Esophagus muscularis mucosa (tissue), 4 donors: Measurements from ENCODE around the gene GSG1L2. TPM values are rescaled to one million over a fixed set of nuclear protein-coding genes. Genes with fewer than 3 reads are reported as not detected.

ENCODE experiments used
- DNase-seq: peaks from one replicate; pipeline ENCODE4 v3.0.0-alpha.2; 2017; ENCODE audit errors: extremely low spot score
- H3K27ac ChIP-seq, 4 donors: fragments of 200-600 bp; sonication (generic); replicated peaks in 1 of 4; 1 replicate in 3 of 4; 2 replicates in 1 of 4; pipeline ENCODE4 v1.5.1; 2016 to 2019; ENCODE audit warnings: mild to moderate bottlenecking in 1 of 4
- H3K27me3 ChIP-seq, 4 donors: fragments of 200-600 bp; sonication (generic); one replicate each; pipeline versions ENCODE4 v1.5.1 to v1.6.0; 2016 to 2019
- H3K36me3 ChIP-seq, 4 donors: fragments of 200-600 bp; sonication (generic); one replicate each; pipeline ENCODE4 v1.5.1; 2016 to 2019
- H3K4me1 ChIP-seq, 4 donors: fragments of 200-600 bp; sonication (generic); one replicate each; pipeline ENCODE4 v1.5.1; 2016 to 2019
- H3K4me3 ChIP-seq, 4 donors: fragments of 200-600 bp; sonication (generic); 1 replicate in 2 of 4; 2 replicates in 2 of 4; pipeline ENCODE4 v1.5.1; 2016 to 2019; ENCODE audit warnings: mild to moderate bottlenecking in 4 of 4, moderate library complexity in 1 of 4
- H3K9me3 ChIP-seq, 4 donors: fragments of 200-600 bp; sonication (generic); 1 replicate in 3 of 4; 2 replicates in 1 of 4; pipeline ENCODE4 v1.5.1; 2016 to 2019
- EP300 ChIP-seq: sonication (generic); formaldehyde crosslinking; IDR thresholded peaks from one replicate; pipeline ENCODE4 v1.6.1; 2017; ENCODE audit warnings: antibody characterized with exemption
- POLR2A ChIP-seq: fragments of 450-650 bp; IDR thresholded peaks from one replicate; pipeline ENCODE4 v1.6.1; 2017; ENCODE audit warnings: antibody characterized with exemption, moderate library complexity, mild to moderate bottlenecking, low read depth
- POLR2AphosphoS5 ChIP-seq, 2 donors: sonication (generic); formaldehyde crosslinking; IDR thresholded peaks; one replicate each; pipeline ENCODE4 v1.6.1; 2017; ENCODE audit warnings: antibody characterized with exemption in 2 of 2
- WGBS: methylation state at CpG from one replicate; pipeline ENCODE4 v1.1.5; 2018; 5-methylcytosine and 5-hydroxymethylcytosine counted together
- intact Hi-C: fragments of 100-400 bp; cut with DNase I; formaldehyde crosslinking; loops from one replicate; pipeline ENCODE4 v1.15.1; 2023
- total RNA-seq, 4 donors: library from RNA; depleted of rRNA; stranded (reverse); fragments of >200 nt; gene quantifications; one replicate each; pipeline versions ENCODE4 v1.1.0 to v1.2.1, GENCODE V29; 2016
- TF ChIP-seq, protein P1 (sequence below), 3 experiments: fragments of 200-600 bp in 2 of 3; fragments of 450-650 bp in 1 of 3; sonication (generic) in 2 of 3; IDR thresholded peaks; one replicate each; pipeline ENCODE4 v1.5.1; 2017 to 2019; ENCODE audit warnings: antibody characterized with exemption in 3 of 3, mild to moderate bottlenecking in 2 of 3, moderate library complexity in 1 of 3

The GSG1L2 gene
- total RNA-seq, 4 donors from 2014 or later: not detected

GRCh38 chr17:9833922-9834321, 12.0 kb upstream of the GSG1L2 start:
- H3K27ac ChIP-seq: no peak overlapping the region
- peaks cover 16 to 42% (median 40%) of the 10 kb centered on the region in 4 donors for H3K4me1 ChIP-seq
- 91% methylated on average over 4 of the region's 4 CpGs for WGBS
- no peaks in the 10 kb centered on the region for H3K27me3 ChIP-seq
- DNase-seq: no peak
- intact Hi-C loops: no loop called here
- no peaks in the 10 kb centered on the region for H3K36me3 ChIP-seq
- no peak for TF ChIP-seq POLR2A
- TF ChIP-seq, protein P1, sequence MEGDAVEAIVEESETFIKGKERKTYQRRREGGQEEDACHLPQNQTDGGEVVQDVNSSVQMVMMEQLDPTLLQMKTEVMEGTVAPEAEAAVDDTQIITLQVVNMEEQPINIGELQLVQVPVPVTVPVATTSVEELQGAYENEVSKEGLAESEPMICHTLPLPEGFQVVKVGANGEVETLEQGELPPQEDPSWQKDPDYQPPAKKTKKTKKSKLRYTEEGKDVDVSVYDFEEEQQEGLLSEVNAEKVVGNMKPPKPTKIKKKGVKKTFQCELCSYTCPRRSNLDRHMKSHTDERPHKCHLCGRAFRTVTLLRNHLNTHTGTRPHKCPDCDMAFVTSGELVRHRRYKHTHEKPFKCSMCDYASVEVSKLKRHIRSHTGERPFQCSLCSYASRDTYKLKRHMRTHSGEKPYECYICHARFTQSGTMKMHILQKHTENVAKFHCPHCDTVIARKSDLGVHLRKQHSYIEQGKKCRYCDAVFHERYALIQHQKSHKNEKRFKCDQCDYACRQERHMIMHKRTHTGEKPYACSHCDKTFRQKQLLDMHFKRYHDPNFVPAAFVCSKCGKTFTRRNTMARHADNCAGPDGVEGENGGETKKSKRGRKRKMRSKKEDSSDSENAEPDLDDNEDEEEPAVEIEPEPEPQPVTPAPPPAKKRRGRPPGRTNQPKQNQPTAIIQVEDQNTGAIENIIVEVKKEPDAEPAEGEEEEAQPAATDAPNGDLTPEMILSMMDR (IDR thresholded peaks at IDR 0.05): no peak
- TF ChIP-seq POLR2AphosphoS5 (IDR thresholded peaks at IDR 0.05): no peak
- no peak for TF ChIP-seq EP300
- H3K4me3 ChIP-seq: no peak overlapping the region
- no peaks in the 10 kb centered on the region for H3K9me3 ChIP-seq

DNA sequence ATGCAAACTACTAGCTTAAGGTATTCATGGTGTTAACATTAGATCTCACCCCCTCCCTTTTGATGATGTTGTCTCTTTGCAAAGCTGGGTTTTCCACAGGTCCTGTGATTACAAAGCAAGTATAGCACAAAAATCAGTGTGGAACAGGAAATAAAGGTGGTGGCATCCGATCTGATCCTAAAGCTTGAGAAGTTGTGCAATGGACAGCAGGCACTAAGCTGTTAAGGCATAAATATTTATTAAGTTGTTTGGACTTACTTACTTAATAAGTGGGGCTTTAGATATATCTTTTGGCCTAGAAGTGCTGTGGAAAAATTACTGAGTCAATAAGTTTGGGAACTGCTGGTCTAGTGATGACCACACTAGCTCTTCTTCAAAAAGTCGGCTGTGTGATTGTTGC, 8.8 kb upstream of the GSG1L2 start:
- Histone ChIP-seq H3K9me3 (no peaks in the 10 kb centered on the region), H3K27ac (peak overlapping the region in 1 of 4 donors; percentile 34), H3K4me1 (peaks cover 0 to 38% (median 35%) of the 10 kb centered on the region in 4 donors), H3K4me3 (no peak overlapping the region), H3K36me3 (no peaks in the 10 kb centered on the region), H3K27me3 (no peaks in the 10 kb centered on the region)
- no peak for TF ChIP-seq EP300
- no peak for TF ChIP-seq POLR2A
- TF ChIP-seq POLR2AphosphoS5 (IDR thresholded peaks at IDR 0.05): no peak
- TF ChIP-seq, protein P1 (IDR thresholded peaks at IDR 0.05): no peak
- WGBS: 94% methylated on average over 2 of the region's 2 CpGs
- DNase-seq: no peak
- intact Hi-C loops: no loop called here

- H3K4me1 ChIP-seq: peaks cover 0 to 42% (median 42%) of the 10 kb centered on the region in 4 donors
- 85% methylated on average over 2 of the region's 2 CpGs for WGBS
- no peak for DNase-seq
- no peak overlapping the region for H3K4me3 ChIP-seq
- H3K27ac ChIP-seq: peak overlapping the region; percentile 45 to 79 (median 66)
- no peaks in the 10 kb centered on the region for H3K36me3 ChIP-seq
- intact Hi-C loops: loop anchor here (5.0 kb wide), 1 partner anchor 43 kb away; no protein-coding TSS in a partner anchor
- no peaks in the 10 kb centered on the region for H3K9me3 ChIP-seq
- no peak for TF ChIP-seq POLR2AphosphoS5 (IDR thresholded peaks at IDR 0.05)
- no peak for TF ChIP-seq EP300
- TF ChIP-seq, protein P1 (IDR thresholded peaks at IDR 0.05): no peak
- no peak for TF ChIP-seq POLR2A
- no peaks in the 10 kb centered on the region for H3K27me3 ChIP-seq
Measured at GRCh38 chr17:9829343-9829742, 7.5 kb upstream of the GSG1L2 start.

DNA sequence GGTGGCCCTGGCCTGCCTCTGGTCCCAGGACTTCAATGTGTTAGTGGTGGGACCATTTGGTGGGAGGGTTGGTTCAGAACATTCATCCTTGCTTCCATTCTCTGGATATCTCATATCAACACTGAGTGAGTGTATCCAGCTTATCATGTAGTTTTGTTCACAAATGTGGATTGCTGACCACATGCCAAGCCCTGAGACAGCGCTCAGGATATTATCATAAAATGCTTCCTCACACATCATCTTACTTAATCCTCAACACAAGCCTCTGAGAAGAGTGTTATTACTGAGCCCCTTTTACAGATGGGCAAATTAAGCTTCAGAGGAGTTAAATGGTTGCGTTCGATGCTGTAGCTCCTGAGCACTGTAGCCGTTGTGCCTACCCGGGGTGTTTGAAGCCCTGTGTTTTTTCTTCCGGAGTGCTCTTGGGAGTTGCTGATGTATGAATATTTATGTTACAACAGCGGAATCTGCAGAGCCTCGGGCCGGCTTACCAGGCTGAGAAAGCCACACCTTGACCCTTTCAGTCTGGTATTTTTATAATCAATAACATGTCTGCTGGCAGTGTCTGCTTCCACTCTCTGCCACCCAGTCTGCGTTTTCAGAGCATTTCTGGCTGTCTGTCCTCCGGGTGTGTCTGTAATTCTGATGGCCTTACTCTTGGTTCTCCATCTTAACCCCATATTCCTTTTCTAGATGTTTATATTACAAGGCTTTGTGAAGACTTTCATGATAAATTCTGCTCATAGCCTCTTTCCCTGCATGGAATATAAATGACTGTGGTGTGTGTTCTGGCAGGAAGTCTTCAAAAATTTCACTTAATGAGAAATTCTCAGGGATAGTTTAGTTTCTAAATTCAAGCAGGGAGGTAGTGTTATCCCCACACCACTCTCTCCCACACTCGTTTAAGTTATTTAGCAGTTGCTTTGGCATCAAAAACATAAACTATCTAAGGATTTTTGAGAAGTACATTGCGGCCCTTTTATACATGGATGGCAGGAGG, 6.7 kb upstream of the GSG1L2 start:
- TF ChIP-seq, protein P1 (IDR thresholded peaks at IDR 0.05): no peak
- TF ChIP-seq POLR2AphosphoS5 (IDR thresholded peaks at IDR 0.05) (peak in 1 of 2 donors; percentile 47), EP300 (no peak), POLR2A (no peak)
- no peaks in the 10 kb centered on the region for H3K36me3 ChIP-seq
- 36% methylated on average over 12 of the region's 13 CpGs for WGBS
- intact Hi-C loops: loop anchor here (5.0 kb wide), 1 partner anchor 44 kb away; no protein-coding TSS in a partner anchor
- H3K27me3 ChIP-seq: no peaks in the 10 kb centered on the region
- no peak for DNase-seq
- peak overlapping the region; percentile 45 to 79 (median 66) for H3K27ac ChIP-seq
- H3K4me3 ChIP-seq: peak overlapping the region in 3 of 4 donors; percentile 3 to 21 (median 6)
- H3K9me3 ChIP-seq: no peaks in the 10 kb centered on the region
- peaks cover 0 to 42% (median 42%) of the 10 kb centered on the region in 4 donors for H3K4me1 ChIP-seq
